Liver (tissue), 9 donors: ENCODE measurements around the gene TFB2M. TPM values are rescaled to one million over a fixed set of nuclear protein-coding genes. Genes with fewer than 3 reads are reported as not detected.

Experiments
- DNase-seq: peaks from one replicate; pipeline ENCODE4 v3.0.0-alpha.2; 2017; ENCODE audit warnings: low spot score
- H3K27ac ChIP-seq, 2 donors: one replicate each; pipeline ENCODE4 v1.7.0; 2013; ENCODE audit warnings: inconsistent platforms in 2 of 2, low read length in 2 of 2, control low read depth in 1 of 2, low read depth in 1 of 2, mild to moderate bottlenecking in 1 of 2
- H3K27me3 ChIP-seq, 4 donors: one replicate each; pipeline versions ENCODE4 v1.6.1 to v1.7.0; 2013; ENCODE audit warnings: low read length in 3 of 4, inconsistent platforms in 1 of 4, mild to moderate bottlenecking in 1 of 4, moderate library complexity in 1 of 4; ENCODE audit not compliant: control insufficient read depth in 4 of 4, insufficient read depth in 4 of 4
- H3K36me3 ChIP-seq, 4 donors: one replicate each; pipeline versions ENCODE4 v1.6.1 to v1.7.0; 2013; ENCODE audit warnings: low read length in 3 of 4, mild to moderate bottlenecking in 3 of 4, low read depth in 1 of 4, moderate library complexity in 1 of 4; ENCODE audit not compliant: control insufficient read depth in 4 of 4, insufficient read depth in 3 of 4
- H3K4me1 ChIP-seq, 4 donors: one replicate each; pipeline versions ENCODE4 v1.6.1 to v1.7.0; 2013; ENCODE audit warnings: low read length in 3 of 4, mild to moderate bottlenecking in 3 of 4, moderate library complexity in 1 of 4; ENCODE audit not compliant: control insufficient read depth in 4 of 4, insufficient read depth in 4 of 4
- H3K4me3 ChIP-seq, 3 donors: one replicate each; pipeline versions ENCODE4 v1.6.1 to v1.7.0; 2013; ENCODE audit warnings: low read length in 3 of 3, control low read depth in 1 of 3, low read depth in 1 of 3, mild to moderate bottlenecking in 1 of 3
- H3K9ac ChIP-seq, 2 donors: one replicate each; pipeline ENCODE4 v1.7.0; 2013; ENCODE audit warnings: low read length in 2 of 2, mild to moderate bottlenecking in 2 of 2, moderate library complexity in 2 of 2, control low read depth in 1 of 2, low read depth in 1 of 2
- H3K9me3 ChIP-seq, 4 donors: one replicate each; pipeline versions ENCODE4 v1.6.1 to v1.7.0; 2013; ENCODE audit warnings: low read length in 3 of 4; ENCODE audit not compliant: control insufficient read depth in 4 of 4
- ATF3 ChIP-seq: IDR thresholded peaks from 2 replicates; pipeline ENCODE4 v1.6.1; 2016; ENCODE audit warnings: antibody characterized with exemption
- EGR1 ChIP-seq, 2 donors: IDR thresholded peaks; 2 replicates each; pipeline ENCODE4 v1.6.1; 2016 to 2018; ENCODE audit warnings: antibody characterized with exemption in 2 of 2, low read depth in 2 of 2
- FOXA1 ChIP-seq: IDR thresholded peaks from 2 replicates; pipeline ENCODE4 v1.6.1; 2016; ENCODE audit warnings: antibody characterized with exemption
- FOXA2 ChIP-seq: IDR thresholded peaks from 2 replicates; pipeline ENCODE4 v1.6.1; 2016; ENCODE audit warnings: antibody characterized with exemption
- GABPA ChIP-seq, 2 donors: IDR thresholded peaks in 1 of 2; conservative IDR thresholded peaks in 1 of 2; 2 replicates each; pipeline ENCODE4 v1.6.1; 2016; ENCODE audit warnings: antibody characterized with exemption in 2 of 2, mild to moderate bottlenecking in 1 of 2, moderate library complexity in 1 of 2
- HNF4A ChIP-seq, 2 donors: conservative IDR thresholded peaks; 2 replicates each; pipeline ENCODE4 v1.6.1; 2016; ENCODE audit warnings: antibody characterized with exemption in 2 of 2, mild to moderate bottlenecking in 2 of 2
- HNF4G ChIP-seq: IDR thresholded peaks from 2 replicates; pipeline ENCODE4 v1.6.1; 2016; ENCODE audit warnings: antibody characterized with exemption
- RAD21 ChIP-seq, 2 donors: IDR thresholded peaks; 2 replicates each; pipeline ENCODE4 v1.6.1; 2016; ENCODE audit warnings: antibody characterized with exemption in 2 of 2, mild to moderate bottlenecking in 2 of 2
- REST ChIP-seq: IDR thresholded peaks from 2 replicates; pipeline ENCODE4 v1.6.1; 2016; ENCODE audit warnings: antibody characterized with exemption, mild to moderate bottlenecking
- RXRA ChIP-seq, 2 donors: IDR thresholded peaks; 2 replicates each; pipeline ENCODE4 v1.6.1; 2017 to 2018; ENCODE audit warnings: antibody characterized with exemption in 2 of 2, mild to moderate bottlenecking in 1 of 2
- SP1 ChIP-seq: IDR thresholded peaks from 2 replicates; pipeline ENCODE4 v1.6.1; 2018; ENCODE audit warnings: antibody characterized with exemption, mild to moderate bottlenecking
- TAF1 ChIP-seq: conservative IDR thresholded peaks from 2 replicates; pipeline ENCODE4 v1.6.1; 2016; ENCODE audit warnings: antibody characterized with exemption, mild to moderate bottlenecking
- ZBTB33 ChIP-seq: IDR thresholded peaks from 2 replicates; pipeline ENCODE4 v1.6.1; 2016; ENCODE audit warnings: antibody characterized with exemption
- WGBS: extraction: QIAGEN DNeasy Blood & Tissue Kit; methylation state at CpG from one replicate; pipeline ENCODE4 v1.1.7; 2013; 5-methylcytosine and 5-hydroxymethylcytosine counted together
- polyA plus RNA-seq, 2 donors: library from polyadenylated mRNA; stranded (reverse) in 1 of 2; unstranded in 1 of 2; fragments of 200-250 nt in 1 of 2; fragments of >200 nt in 1 of 2; fragmentation: Nextera tagmentation in 1 of 2; extraction: Ambion mirVana in 1 of 2; gene quantifications; one replicate each; pipeline versions ENCODE4 v1.2.1 to v1.2.3, GENCODE V29; 2013 to 2015
- total RNA-seq, 2 donors: library from RNA; depleted of rRNA; stranded (reverse); fragments of >200 nt; gene quantifications; one replicate each; pipeline ENCODE4 v1.2.3, GENCODE V29; 2014
- TF ChIP-seq, protein P1 (sequence below): IDR thresholded peaks from 2 replicates; pipeline ENCODE4 v1.6.1; 2016; ENCODE audit warnings: antibody characterized with exemption
- donor health status: healthy.
- donor health status: healthy.
- donor health status: healthy.
- donor health status: healthy.
- donor health status: healthy.

The TFB2M gene
- total and polyA plus RNA-seq, 4 donors, result 15.0 to 26.4 (median 23.5) TPM

DNA sequence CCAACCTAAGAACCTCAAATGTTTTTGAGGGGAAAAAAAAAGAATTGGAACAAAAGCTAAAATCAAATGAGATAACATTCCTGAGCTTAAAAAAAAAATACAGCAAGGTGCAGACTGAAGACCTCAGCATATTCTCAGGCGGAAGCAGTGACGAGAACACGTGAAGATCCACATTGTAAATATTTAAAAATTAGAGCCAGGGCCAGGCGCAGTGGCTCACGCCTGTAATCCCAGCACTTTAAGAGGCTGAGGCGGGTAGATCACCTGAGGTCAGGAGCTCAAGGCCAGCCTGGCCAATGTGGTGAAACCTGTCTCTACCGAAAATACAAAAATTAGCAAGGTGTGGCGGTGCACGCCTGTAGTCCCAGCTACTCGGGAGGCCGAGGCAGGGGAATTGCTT, 15.7 kb downstream of the TFB2M start:
- Histone ChIP-seq H3K4me3 (no peak overlapping the region), H3K36me3 (peaks cover 2 to 26% (median 14%) of the 10 kb centered on the region in 4 donors), H3K4me1 (peaks cover 0 to 11% (median 2%) of the 10 kb centered on the region in 4 donors), H3K27me3 (no peaks in the 10 kb centered on the region), H3K9me3 (no peaks in the 10 kb centered on the region), H3K9ac (no peak overlapping the region), H3K27ac (no peak overlapping the region)
- TF ChIP-seq ZBTB33 (no peak), REST (no peak), HNF4G (no peak), GABPA (IDR thresholded peaks at IDR 0.05 in 1 of 2, conservative IDR thresholded peaks at IDR 0.05 in 1 of 2) (peak in 1 of 2 donors; percentile 10), RXRA (IDR thresholded peaks at IDR 0.05) (peak; percentile 14 to 34), HNF4A (conservative IDR thresholded peaks at IDR 0.05) (peak in 1 of 2 donors; percentile 33), FOXA1 (no peak)
- 51% methylated on average over 11 of the region's 11 CpGs for WGBS
- DNase-seq, result no peak

- Histone ChIP-seq H3K27ac (no peak overlapping the region), H3K36me3 (peaks cover 0 to 24% (median 17%) of the 10 kb centered on the region in 4 donors), H3K4me3 (no peak overlapping the region), H3K27me3 (no peaks in the 10 kb centered on the region), H3K9me3 (no peaks in the 10 kb centered on the region), H3K9ac (no peak overlapping the region), H3K4me1 (peaks cover 0 to 11% (median 2%) of the 10 kb centered on the region in 4 donors)
- DNase-seq, result no peak
- WGBS, result 44% methylated on average over 4 of the region's 4 CpGs
- TF ChIP-seq FOXA2, result no peak
- peak in 1 of 2 donors; percentile 17 for TF ChIP-seq HNF4A (conservative IDR thresholded peaks at IDR 0.05)
- TF ChIP-seq, protein P1, sequence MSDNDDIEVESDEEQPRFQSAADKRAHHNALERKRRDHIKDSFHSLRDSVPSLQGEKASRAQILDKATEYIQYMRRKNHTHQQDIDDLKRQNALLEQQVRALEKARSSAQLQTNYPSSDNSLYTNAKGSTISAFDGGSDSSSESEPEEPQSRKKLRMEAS, result no peak
- no peak for TF ChIP-seq ATF3
- peak in 1 of 2 donors; percentile 14 for TF ChIP-seq RXRA (IDR thresholded peaks at IDR 0.05)
- TF ChIP-seq SP1, result peak; percentile 41
- TF ChIP-seq GABPA (IDR thresholded peaks at IDR 0.05 in 1 of 2, conservative IDR thresholded peaks at IDR 0.05 in 1 of 2), result no peak
- no peak for TF ChIP-seq ZBTB33
- TF ChIP-seq TAF1, result peak; percentile 17
- no peak for TF ChIP-seq EGR1 (IDR thresholded peaks at IDR 0.05; ENCODE audit: low read depth in 2 of 2)
- TF ChIP-seq RAD21 (IDR thresholded peaks at IDR 0.05), result peak in 1 of 2 donors; percentile 38
Measured at GRCh38 chr1:246549665-246550064, 16.4 kb downstream of the TFB2M start.
